Naive thymus-derived CD4-positive, alpha-beta T cell (primary cell): ENCODE measurements around the gene KIAA1671. TPM values are rescaled to one million over a fixed set of nuclear protein-coding genes. Genes with fewer than 3 reads are reported as not detected.

Experiments used
- ATAC-seq: fragments of 150-1000 bp; cut with Tn5 transposase; 2 replicates; pipeline ENCODE4 v1.10.0; 2021; ENCODE audit warnings: mild to moderate bottlenecking, moderate library complexity
- CTCF ChIA-PET: fragments of 350-600 bp; sonication (Branson Sonifier 250); formaldehyde crosslinking; loops from one replicate; lab custom pipeline; 2021; ENCODE audit warnings: antibody characterized with exemption; lab: Charles Lee
- POLR2A ChIA-PET: fragments of 350-600 bp; sonication (Branson Sonifier 250); formaldehyde crosslinking; loops from one replicate; lab custom pipeline; 2021; ENCODE audit warnings: antibody characterized with exemption, inconsistent platforms; lab: Charles Lee
- DNase-seq, 9 donors: peaks; one replicate each; pipeline versions ENCODE4 v3.0.0 to v3.0.0-alpha.2; 2020 to 2022; ENCODE audit warnings: mixed read lengths in 1 of 9
- H3K27ac ChIP-seq: one replicate; pipeline ENCODE4 v1.7.0; 2013; ENCODE audit warnings: mild to moderate bottlenecking, low read depth, low read length, moderate library complexity
- H3K27me3 ChIP-seq, 2 donors: one replicate each; pipeline ENCODE4 v1.7.0; 2013; ENCODE audit warnings: low read length in 2 of 2, mild to moderate bottlenecking in 2 of 2, moderate library complexity in 2 of 2; ENCODE audit not compliant: control insufficient read depth in 2 of 2, insufficient read depth in 2 of 2
- H3K36me3 ChIP-seq, 3 experiments: 1 replicate in 2 of 3; 2 replicates in 1 of 3; pipeline ENCODE4 v1.7.0; 2013; ENCODE audit warnings: low read length in 3 of 3, mild to moderate bottlenecking in 3 of 3, moderate library complexity in 1 of 3; ENCODE audit not compliant: insufficient read depth in 3 of 3, control insufficient read depth in 2 of 3
- H3K4me1 ChIP-seq, 2 donors: one replicate each; pipeline ENCODE4 v1.7.0; 2013; ENCODE audit warnings: low read length in 2 of 2, mild to moderate bottlenecking in 2 of 2, moderate library complexity in 1 of 2; ENCODE audit not compliant: control insufficient read depth in 2 of 2, insufficient read depth in 2 of 2
- H3K4me3 ChIP-seq: 2 replicates; pipeline ENCODE4 v1.7.0; 2013; ENCODE audit warnings: mild to moderate bottlenecking, low read length
- H3K9me3 ChIP-seq, 3 experiments: 1 replicate in 2 of 3; 2 replicates in 1 of 3; pipeline ENCODE4 v1.7.0; 2013; ENCODE audit warnings: low read length in 3 of 3; ENCODE audit not compliant: control insufficient read depth in 2 of 3
- H3K27ac Mint-ChIP-seq, 9 donors: one replicate each; pipeline ENCODE4 v1.8.0; 2020 to 2022; ENCODE audit warnings: mixed read lengths in 9 of 9, mild to moderate bottlenecking in 8 of 9, moderate library complexity in 5 of 9, inconsistent platforms in 2 of 9
- H3K27me3 Mint-ChIP-seq, 5 donors: one replicate each; pipeline ENCODE4 v1.8.0; 2021 to 2022; ENCODE audit warnings: mixed read lengths in 5 of 5, mild to moderate bottlenecking in 1 of 5
- H3K36me3 Mint-ChIP-seq, 5 donors: one replicate each; pipeline ENCODE4 v1.8.0; 2020 to 2022; ENCODE audit warnings: mixed read lengths in 5 of 5, mild to moderate bottlenecking in 3 of 5, inconsistent platforms in 1 of 5
- H3K4me1 Mint-ChIP-seq, 7 donors: one replicate each; pipeline ENCODE4 v1.8.0; 2020 to 2022; ENCODE audit warnings: mixed read lengths in 7 of 7, mild to moderate bottlenecking in 3 of 7, inconsistent platforms in 1 of 7
- H3K4me3 Mint-ChIP-seq, 10 donors: one replicate each; pipeline ENCODE4 v1.8.0; 2020 to 2022; ENCODE audit warnings: mild to moderate bottlenecking in 10 of 10, mixed read lengths in 10 of 10, moderate library complexity in 6 of 10, inconsistent platforms in 2 of 10
- H3K9me3 Mint-ChIP-seq, 11 donors: one replicate each; pipeline ENCODE4 v1.8.0; 2020 to 2022; ENCODE audit warnings: mixed read lengths in 11 of 11, mild to moderate bottlenecking in 4 of 11, inconsistent platforms in 1 of 11, moderate library complexity in 1 of 11
- intact Hi-C, 2 donors: fragments of 100-400 bp; cut with micrococcal nuclease; formaldehyde crosslinking; loops; one replicate each; pipeline ENCODE4 v1.15.1; 2023
- polyA plus RNA-seq, 2 donors: library from polyadenylated mRNA; unstranded; fragments of 300-500 nt; fragmentation: Illumina TruSeq; gene quantifications; one replicate each; pipeline ENCODE4 v1.2.3, GENCODE V29; 2021
- total RNA-seq, 6 experiments: library from RNA in 5 of 6; stranded (reverse) in 5 of 6; gene quantifications; 1 replicate in 5 of 6; 2 replicates in 1 of 6; pipeline ENCODE4 v1.2.3 and lab custom pipeline; 2021 to 2026

Gene KIAA1671
- total and polyA plus RNA-seq, 7 experiments from 2014 or later: 0.47 to 19.0 (median 4.2) TPM

DNA sequence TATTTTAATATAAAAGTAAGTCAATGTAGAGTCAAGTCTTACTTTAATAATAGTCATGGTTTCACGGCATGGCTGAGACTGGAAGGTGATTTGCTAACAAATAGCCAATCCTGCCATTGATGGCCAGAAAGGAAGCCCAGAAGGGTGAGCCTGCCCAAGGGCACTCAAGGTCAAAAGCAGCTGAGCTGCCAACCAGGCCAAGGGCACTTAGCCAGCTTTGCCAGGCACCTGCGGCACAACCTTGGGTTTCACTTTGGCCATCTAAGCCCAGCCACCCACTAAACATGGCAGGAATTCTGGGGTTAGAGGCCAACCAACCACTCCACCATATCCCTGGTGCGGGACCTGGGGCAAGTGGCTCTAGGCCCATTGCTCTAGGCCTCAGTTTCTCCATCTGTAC lies 10.2 kb upstream of the KIAA1671 start:
- Mint-ChIP-seq H3K27ac (no peak overlapping the region), H3K36me3 (peaks cover 0 to 5% (median 0%) of the 10 kb centered on the region in 5 donors), H3K4me3 (no peak overlapping the region), H3K4me1 (peaks cover 0 to 6% (median 0%) of the 10 kb centered on the region in 7 donors), H3K9me3 (no peaks in the 10 kb centered on the region), H3K27me3 (peaks cover 7 to 27% (median 18%) of the 10 kb centered on the region in 5 donors)
- no peak overlapping the region for H3K4me3 ChIP-seq
- no peak overlapping the region for H3K27ac ChIP-seq
- intact Hi-C loops: no loop called here
- CTCF ChIA-PET: no interaction called here
- no peaks in the 10 kb centered on the region for H3K9me3 ChIP-seq
- no peaks in the 10 kb centered on the region for H3K4me1 ChIP-seq
- DNase-seq (no peak), ATAC-seq (no peak)
- POLR2A ChIA-PET: no interaction called here
- peaks cover 0 to 4% of the 10 kb centered on the region in 2 donors for H3K27me3 ChIP-seq
- no peaks in the 10 kb centered on the region for H3K36me3 ChIP-seq

DNA sequence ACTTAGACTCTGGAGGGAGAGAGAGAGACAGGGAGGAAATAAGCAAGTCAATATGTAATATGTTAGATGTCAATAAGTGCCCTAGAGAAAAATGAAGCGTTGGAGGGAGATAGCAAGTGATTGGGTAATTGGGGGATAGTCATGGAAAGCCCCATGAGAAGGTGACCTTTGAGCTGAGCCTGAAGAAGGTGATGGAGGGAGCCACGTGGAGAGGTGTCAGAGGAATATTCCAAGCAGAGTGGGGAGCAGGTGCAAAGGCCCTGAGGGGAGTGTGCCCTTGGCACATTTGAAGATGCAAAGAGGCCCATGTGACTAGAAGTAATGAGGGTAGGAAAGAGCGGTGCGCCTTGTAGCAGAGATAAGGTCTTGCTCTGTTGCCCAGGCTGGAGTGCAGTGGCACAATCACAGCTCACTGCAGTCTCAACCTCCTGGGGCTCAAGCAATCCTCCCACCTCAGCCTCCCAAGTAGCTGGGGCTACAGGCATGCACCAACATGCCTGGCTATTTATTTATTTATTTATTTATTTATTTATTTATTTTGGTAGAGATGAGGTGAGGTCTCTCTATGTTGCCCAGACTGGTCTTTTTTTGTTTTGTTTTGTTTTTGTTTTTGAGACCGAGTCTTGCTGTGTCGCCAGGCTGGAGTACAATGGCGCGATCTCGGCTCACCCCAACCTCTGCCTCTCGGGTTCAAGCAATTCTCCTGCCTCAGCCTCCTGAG lies 8.1 kb upstream of the KIAA1671 start:
- intact Hi-C loops: no loop called here
- Mint-ChIP-seq H3K9me3 (peaks cover 0 to 3% (median 0%) of the 10 kb centered on the region in 11 donors), H3K4me1 (peaks cover 0 to 7% (median 0%) of the 10 kb centered on the region in 7 donors), H3K4me3 (no peak overlapping the region), H3K27me3 (peaks cover 21 to 42% (median 32%) of the 10 kb centered on the region in 5 donors), H3K27ac (no peak overlapping the region), H3K36me3 (peaks cover 0 to 5% (median 0%) of the 10 kb centered on the region in 5 donors)
- ATAC-seq (no peak), DNase-seq (no peak)
- ChIA-PET CTCF (interaction anchor here (0.8 kb wide), 1 partner anchor 28 kb away, joined by 3 read pairs; no protein-coding TSS in a partner anchor), POLR2A (no interaction called here)
- Histone ChIP-seq H3K36me3 (no peaks in the 10 kb centered on the region), H3K4me1 (no peaks in the 10 kb centered on the region), H3K4me3 (no peak overlapping the region), H3K27me3 (peaks cover 0 to 3% of the 10 kb centered on the region in 2 donors), H3K9me3 (no peaks in the 10 kb centered on the region), H3K27ac (no peak overlapping the region)

DNA sequence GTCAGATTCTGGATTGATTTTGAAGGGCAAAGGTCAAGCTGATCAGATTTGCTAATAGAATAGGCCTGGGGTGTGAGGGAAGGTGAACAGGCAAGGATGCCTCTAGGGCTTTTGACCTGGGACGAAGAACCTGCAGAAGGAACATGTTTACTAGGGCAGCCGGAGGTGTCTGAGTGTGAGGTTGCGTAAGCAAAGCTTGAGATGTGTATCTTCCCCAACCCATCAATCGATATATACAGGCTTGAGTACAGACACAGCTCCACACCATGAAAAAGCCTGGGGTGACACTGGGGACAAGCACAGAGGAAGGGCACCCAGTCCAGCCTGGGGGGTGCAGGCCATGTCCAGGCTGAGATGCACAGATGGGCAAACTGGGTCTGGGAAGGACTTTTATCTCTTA lies 7.1 kb upstream of the KIAA1671 start:
- Mint-ChIP-seq H3K4me3 (no peak overlapping the region), H3K27me3 (peaks cover 30 to 52% (median 42%) of the 10 kb centered on the region in 5 donors), H3K9me3 (peaks cover 0 to 3% (median 0%) of the 10 kb centered on the region in 11 donors), H3K27ac (no peak overlapping the region), H3K36me3 (peaks cover 0 to 5% (median 0%) of the 10 kb centered on the region in 5 donors), H3K4me1 (peaks cover 0 to 15% (median 0%) of the 10 kb centered on the region in 7 donors)
- Histone ChIP-seq H3K36me3 (no peaks in the 10 kb centered on the region), H3K4me1 (no peaks in the 10 kb centered on the region), H3K4me3 (no peak overlapping the region), H3K9me3 (no peaks in the 10 kb centered on the region), H3K27ac (no peak overlapping the region), H3K27me3 (peaks cover 0 to 3% of the 10 kb centered on the region in 2 donors)
- intact Hi-C loops: no loop called here
- ChIA-PET CTCF (no interaction called here), POLR2A (no interaction called here)
- DNase-seq: no peak
- no peak for ATAC-seq

DNA sequence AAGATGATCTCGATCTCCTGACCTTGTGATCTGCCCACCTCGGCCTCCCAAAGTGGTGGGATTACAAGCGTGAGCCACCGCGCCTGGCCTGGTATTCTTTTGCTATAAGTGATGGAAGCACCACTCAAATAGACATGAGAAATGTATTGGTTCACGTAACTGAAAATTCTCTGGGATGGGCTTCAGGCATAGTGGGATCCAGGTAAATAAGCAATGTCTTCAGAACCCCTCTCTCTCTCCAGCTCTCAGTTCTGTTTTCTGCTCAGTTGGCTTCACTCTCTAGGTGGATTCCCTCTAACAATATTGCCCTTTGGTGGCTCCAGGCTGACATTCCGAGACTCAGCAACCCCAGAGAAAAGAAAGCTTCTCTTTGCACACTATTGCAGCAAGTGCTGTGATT lies 5.1 kb upstream of the KIAA1671 start:
- ChIA-PET CTCF (no interaction called here), POLR2A (no interaction called here)
- peaks cover 4 to 26% (median 6%) of the 10 kb centered on the region in 7 donors for H3K4me1 Mint-ChIP-seq
- Histone ChIP-seq H3K4me1 (peaks cover 3 to 5% of the 10 kb centered on the region in 2 donors), H3K27ac (no peak overlapping the region), H3K4me3 (no peak overlapping the region), H3K36me3 (no peaks in the 10 kb centered on the region), H3K27me3 (peaks cover 0 to 3% of the 10 kb centered on the region in 2 donors), H3K9me3 (no peaks in the 10 kb centered on the region)
- peaks cover 0 to 3% (median 0%) of the 10 kb centered on the region in 11 donors for H3K9me3 Mint-ChIP-seq
- H3K27me3 Mint-ChIP-seq: peaks cover 45 to 62% (median 54%) of the 10 kb centered on the region in 5 donors
- intact Hi-C loops: no loop called here
- no peak overlapping the region for H3K4me3 Mint-ChIP-seq
- DNase-seq (no peak), ATAC-seq (no peak)
- peaks cover 0 to 5% (median 0%) of the 10 kb centered on the region in 5 donors for H3K36me3 Mint-ChIP-seq
- H3K27ac Mint-ChIP-seq: peak overlapping the region in 1 of 9 donors; percentile 65

DNA sequence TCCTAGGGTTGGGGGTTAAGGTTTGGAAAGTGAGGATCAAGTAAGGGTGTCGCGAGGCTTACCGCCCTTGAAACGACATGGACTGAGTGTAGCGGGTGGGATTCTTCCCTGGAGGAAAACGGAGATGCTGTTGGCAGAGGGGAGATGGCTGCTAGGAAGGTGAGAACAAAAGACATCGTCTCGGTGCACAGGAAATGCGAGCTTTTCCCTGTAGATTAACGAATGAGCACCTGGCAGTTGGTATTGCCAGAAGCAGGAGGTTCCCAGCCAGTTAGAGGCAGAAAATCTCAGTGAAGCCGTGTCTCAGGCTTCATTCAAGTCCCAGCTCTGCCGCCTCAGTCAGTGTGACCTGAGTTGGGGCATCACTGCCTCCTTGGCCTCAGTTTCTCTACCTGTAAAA lies 4.6 kb upstream of the KIAA1671 start:
- Mint-ChIP-seq H3K4me3 (no peak overlapping the region), H3K36me3 (peaks cover 0 to 5% (median 0%) of the 10 kb centered on the region in 5 donors), H3K27ac (peak overlapping the region in 2 of 9 donors; percentile 65 to 73), H3K27me3 (peaks cover 47 to 59% (median 50%) of the 10 kb centered on the region in 5 donors), H3K4me1 (peaks cover 4 to 26% (median 6%) of the 10 kb centered on the region in 7 donors), H3K9me3 (peaks cover 0 to 3% (median 0%) of the 10 kb centered on the region in 11 donors)
- peaks cover 2 to 3% of the 10 kb centered on the region in 2 donors for H3K27me3 ChIP-seq
- DNase-seq (no peak), ATAC-seq (no peak)
- no peaks in the 10 kb centered on the region for H3K9me3 ChIP-seq
- no peaks in the 10 kb centered on the region for H3K36me3 ChIP-seq
- CTCF ChIA-PET: no interaction called here
- peaks cover 5% of the 10 kb centered on the region in 2 donors for H3K4me1 ChIP-seq
- intact Hi-C loops: no loop called here
- POLR2A ChIA-PET: no interaction called here
- H3K4me3 ChIP-seq: no peak overlapping the region
- H3K27ac ChIP-seq: no peak overlapping the region

DNA sequence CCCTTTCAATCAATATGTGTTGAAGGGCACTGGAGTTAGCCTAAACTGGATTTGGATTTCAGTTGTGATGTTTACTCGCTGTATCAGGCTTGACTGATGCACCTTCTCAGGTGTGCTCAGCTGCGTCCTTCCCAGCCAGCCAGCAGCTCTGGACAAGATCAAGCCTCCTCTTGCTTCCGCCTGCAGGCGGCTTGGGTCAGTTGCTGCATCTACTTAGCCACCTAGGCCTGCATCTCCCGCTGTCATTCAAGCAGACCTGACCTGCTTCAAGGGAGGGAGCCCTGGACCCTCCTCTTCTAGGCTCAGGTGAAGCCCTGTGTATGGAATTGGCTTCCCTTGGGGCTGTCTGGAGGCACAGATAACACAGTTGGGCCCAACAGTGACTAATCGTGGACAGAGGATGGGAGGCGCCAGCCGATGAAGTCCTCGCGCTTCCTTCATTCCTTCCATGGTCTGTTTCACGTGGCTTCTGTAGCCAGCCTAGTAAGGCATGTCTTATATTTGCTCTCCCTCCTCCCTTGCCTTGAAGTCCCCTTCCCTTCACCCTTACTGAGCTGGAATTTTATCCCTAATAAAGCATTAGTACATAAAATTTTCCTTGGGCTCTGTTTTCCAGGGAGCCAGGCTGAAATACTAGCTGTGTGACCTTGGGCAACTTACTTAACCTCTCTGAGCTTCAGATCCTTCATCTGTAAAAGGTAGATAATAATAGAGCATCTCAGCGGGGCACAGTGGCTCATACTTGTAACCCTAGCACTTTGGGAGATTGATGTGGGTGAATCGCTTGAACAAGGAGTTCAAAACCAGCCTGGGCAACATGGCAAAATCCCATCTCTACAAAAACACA lies 3.9 kb upstream of the KIAA1671 start:
- Mint-ChIP-seq H3K4me3 (no peak overlapping the region), H3K9me3 (peaks cover 0 to 5% (median 0%) of the 10 kb centered on the region in 11 donors), H3K36me3 (peaks cover 0 to 5% (median 0%) of the 10 kb centered on the region in 5 donors), H3K27ac (no peak overlapping the region), H3K27me3 (peaks cover 51 to 63% (median 55%) of the 10 kb centered on the region in 5 donors), H3K4me1 (peaks cover 4 to 29% (median 11%) of the 10 kb centered on the region in 7 donors)
- Histone ChIP-seq H3K36me3 (no peaks in the 10 kb centered on the region), H3K27me3 (peaks cover 3% of the 10 kb centered on the region in 2 donors), H3K27ac (no peak overlapping the region), H3K4me1 (peaks cover 8 to 9% of the 10 kb centered on the region in 2 donors), H3K9me3 (no peaks in the 10 kb centered on the region), H3K4me3 (no peak overlapping the region)
- intact Hi-C loops: no loop called here
- CTCF ChIA-PET: no interaction called here
- no peak for ATAC-seq
- DNase-seq: no peak
- POLR2A ChIA-PET: no interaction called here
